Hematopoietic multipotent progenitor cell (in vitro differentiated cells): ENCODE results near the gene PIK3C3. TPM values are rescaled to one million over a fixed set of nuclear protein-coding genes. Genes with fewer than 3 reads are reported as not detected.

Source experiments
- DNase-seq, 3 donors: peaks; one replicate each; pipeline ENCODE4 v3.0.0-alpha.2; 2011 to 2015; ENCODE audit warnings: low read depth in 2 of 3, low spot score in 2 of 3
- total RNA-seq: library from RNA; depleted of rRNA; stranded (reverse); fragments of >200 nt; gene quantifications from one replicate; pipeline ENCODE4 v1.2.3, GENCODE V29; 2012

Gene PIK3C3
- total RNA-seq, 1 donor, result 14.8 TPM

DNA sequence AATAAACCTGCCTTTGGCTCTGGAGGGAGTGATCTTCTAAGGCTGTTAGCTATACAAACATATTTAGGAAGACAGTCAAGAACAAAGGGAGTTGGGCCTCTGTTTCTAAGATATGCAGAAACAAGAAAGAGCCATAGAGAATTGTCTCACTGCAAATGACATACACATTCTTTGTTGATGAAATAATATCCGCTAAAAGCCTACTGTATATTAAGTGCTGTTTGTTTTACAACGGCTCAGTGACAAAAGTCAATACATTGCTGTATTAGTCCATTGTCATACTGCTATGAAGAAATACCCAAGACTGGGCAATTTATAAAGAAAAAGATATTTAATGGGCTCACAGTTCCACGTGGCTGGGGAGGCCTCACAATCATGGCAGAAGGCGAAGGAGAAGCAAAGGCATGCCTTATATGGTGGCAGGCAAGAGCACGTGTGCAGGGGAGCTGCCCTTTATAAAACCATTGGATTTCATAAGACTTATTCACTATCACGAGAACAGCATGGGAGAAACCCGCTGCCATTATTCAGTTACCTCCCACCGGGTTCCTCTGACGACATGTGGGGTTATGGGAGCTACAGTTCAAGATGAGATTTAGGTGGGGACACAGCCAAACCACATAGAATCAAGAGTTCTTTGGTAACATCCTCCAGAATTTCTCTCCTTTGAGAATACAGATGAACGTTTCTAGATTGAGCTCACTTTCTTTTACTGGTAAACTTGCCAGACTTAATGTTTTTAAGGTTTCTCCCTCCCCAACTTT lies 157.8 kb downstream of the PIK3C3 start:
- no peak for DNase-seq

GRCh38 chr18:42113529-42114191 lies 158.6 kb downstream of the PIK3C3 start:
- DNase-seq, result peak in 2 of 3 donors; percentile 20 to 61

- peak; percentile 11 to 93 (median 64) for DNase-seq
These were observed 159.4 kb downstream of the PIK3C3 start for GRCh38 chr18:42114310-42114943.

DNA sequence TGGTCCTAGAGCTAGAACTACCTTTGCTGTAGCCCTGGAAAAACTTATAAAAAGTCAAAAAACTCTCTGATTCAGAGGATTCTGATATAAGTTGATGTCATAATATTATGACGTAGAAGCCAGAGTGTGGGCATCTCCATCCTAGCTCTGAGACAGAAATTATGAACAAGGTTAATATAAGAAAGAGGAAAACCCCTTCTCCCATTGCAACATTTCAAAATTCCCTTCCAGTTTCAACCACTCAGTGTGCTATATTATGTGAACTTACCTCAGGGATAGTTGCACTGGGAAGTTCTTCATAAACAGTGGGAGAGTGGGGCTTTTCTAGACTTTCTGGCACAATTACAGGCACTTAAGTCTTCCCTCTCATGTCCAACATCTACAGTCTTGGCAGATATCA lies 171.6 kb downstream of the PIK3C3 start:
- no peak for DNase-seq

- no peak for DNase-seq
These were observed 176.3 kb downstream of the PIK3C3 start for GRCh38 chr18:42131066-42131929.

- no peak for DNase-seq
These were observed 176.9 kb downstream of the PIK3C3 start for GRCh38 chr18:42131930-42132244.
